Testis (tissue), 5 donors: Measurements from ENCODE around the gene CD40LG. TPM values are rescaled to one million over a fixed set of nuclear protein-coding genes. Genes with fewer than 3 reads are reported as not detected.

ENCODE experiments used
- DNase-seq: peaks from one replicate; pipeline ENCODE4 v3.0.0-alpha.2; 2019
- H3K27ac ChIP-seq, 2 donors: fragments of 200-600 bp; sonication (generic); one replicate each; pipeline ENCODE4 v1.5.1; 2019
- H3K27me3 ChIP-seq: fragments of 200-600 bp; sonication (generic); one replicate; pipeline ENCODE4 v1.5.1; 2019
- H3K36me3 ChIP-seq: fragments of 200-600 bp; sonication (generic); one replicate; pipeline ENCODE4 v1.5.1; 2017; ENCODE audit warnings: low read depth; ENCODE audit errors: missing control alignments
- H3K4me1 ChIP-seq: fragments of 200-600 bp; sonication (generic); one replicate; pipeline ENCODE4 v1.5.1; 2019
- H3K4me3 ChIP-seq, 2 donors: fragments of 200-600 bp; sonication (generic); one replicate each; pipeline ENCODE4 v1.5.1; 2017 to 2019
- H3K9me3 ChIP-seq: fragments of 200-600 bp; sonication (generic); one replicate; pipeline ENCODE4 v1.5.1; 2017
- CTCF ChIP-seq, 3 experiments: fragments of 450-650 bp in 2 of 3; fragments of 200-600 bp in 1 of 3; sonication (generic) in 1 of 3; IDR thresholded peaks; one replicate each; pipeline ENCODE4 v1.5.1; 2016 to 2019; ENCODE audit warnings: antibody characterized with exemption in 3 of 3, mild to moderate bottlenecking in 2 of 3, moderate library complexity in 1 of 3
- POLR2A ChIP-seq: fragments of 450-650 bp; IDR thresholded peaks from one replicate; pipeline ENCODE4 v1.6.1; 2017; ENCODE audit warnings: antibody characterized with exemption, mild to moderate bottlenecking, moderate library complexity
- WGBS, 2 donors: methylation state at CpG; one replicate each; pipeline ENCODE4 v1.1.5; 2018; 5-methylcytosine and 5-hydroxymethylcytosine counted together
- intact Hi-C: fragments of 100-400 bp; cut with DNase I; formaldehyde crosslinking; loops from one replicate; pipeline ENCODE4 v1.15.1; 2023; ENCODE audit warnings: low total_unique reads
- long read RNA-seq, 2 donors: transcript quantifications; one replicate each; lab custom pipeline, GENCODE V29; 2026
- polyA plus RNA-seq: library from polyadenylated mRNA; stranded (reverse); fragments of 350-450 nt; fragmentation: Illumina TruSeq; extraction: RNeasy Lipid Tissue Mini Kit (QIAGEN cat#74804); gene quantifications from one replicate; pipeline ENCODE4 v1.2.3, GENCODE V29; 2014; ENCODE audit warnings: low read depth, low replicate concordance; ENCODE audit not compliant: insufficient read depth
- total RNA-seq, 2 donors: library from RNA; depleted of rRNA; stranded (reverse); fragments of >200 nt; gene quantifications; one replicate each; pipeline ENCODE4 v1.2.3, GENCODE V29; 2016

CD40LG gene
- not detected for total RNA-seq
- polyA plus RNA-seq, result 0.84 TPM
- long read RNA-seq, donor 1, result 0 reads
- long read RNA-seq, donor 2, result 0 reads

GRCh38 chrX:136647677-136648360 lies at the start of gene CD40LG:
CD40LG (plus strand) TSS chrX:136648158; CDS start chrX:136648249, 91 bp downstream.
- no peaks in the 10 kb centered on the region for H3K9me3 ChIP-seq
- H3K4me1 ChIP-seq, result no peaks in the 10 kb centered on the region
- no peak for DNase-seq
- H3K4me3 ChIP-seq, result no peak within 1 kb of the TSS
- no peaks in the 10 kb centered on the region for H3K36me3 ChIP-seq
- TF ChIP-seq CTCF (IDR thresholded peaks at IDR 0.05) (no peak), POLR2A (no peak)
- intact Hi-C loops, result no loop called here
- 90 to 91% methylated on average over 10 of the region's 10 CpGs for WGBS, 2 donors
- H3K27ac ChIP-seq, result no peak within 1 kb of the TSS
- H3K27me3 ChIP-seq, result no peaks in the 10 kb centered on the region

GRCh38 chrX:136598631-136599030 lies 49.3 kb upstream of the CD40LG start:
- H3K27ac ChIP-seq, result no peak overlapping the region
- TF ChIP-seq POLR2A (no peak), CTCF (IDR thresholded peaks at IDR 0.05) (no peak)
- H3K4me1 ChIP-seq, result no peaks in the 10 kb centered on the region
- no peaks in the 10 kb centered on the region for H3K36me3 ChIP-seq
- DNase-seq, result no peak
- WGBS, 2 donors, result 80% methylated on average over 7 to 8 of the region's 8 CpGs
- H3K4me3 ChIP-seq, result no peak overlapping the region
- intact Hi-C loops, result no loop called here
- H3K27me3 ChIP-seq, result no peaks in the 10 kb centered on the region
- H3K9me3 ChIP-seq, result no peaks in the 10 kb centered on the region

- H3K27me3 ChIP-seq, result no peaks in the 10 kb centered on the region
- intact Hi-C loops, result no loop called here
- no peak overlapping the region for H3K27ac ChIP-seq
- no peak for DNase-seq
- WGBS, 2 donors, result 80 to 81% methylated on average over 1 of the region's 1 CpG
- H3K36me3 ChIP-seq, result no peaks in the 10 kb centered on the region
- no peak overlapping the region for H3K4me3 ChIP-seq
- no peaks in the 10 kb centered on the region for H3K9me3 ChIP-seq
- no peaks in the 10 kb centered on the region for H3K4me1 ChIP-seq
- TF ChIP-seq CTCF (IDR thresholded peaks at IDR 0.05) (no peak), POLR2A (no peak)
Observed at GRCh38 chrX:136600059-136600458, 47.9 kb upstream of the CD40LG start.

GRCh38 chrX:136607236-136607635 lies 40.7 kb upstream of the CD40LG start:
- H3K4me3 ChIP-seq, result no peak overlapping the region

More at GRCh38 chrX:136607236-136607635, 40.7 kb upstream of the CD40LG start:
- H3K27ac ChIP-seq, result no peak overlapping the region
- H3K36me3 ChIP-seq, result no peaks in the 10 kb centered on the region
- no peaks in the 10 kb centered on the region for H3K9me3 ChIP-seq
- no peak for TF ChIP-seq CTCF (IDR thresholded peaks at IDR 0.05)
- no peak for TF ChIP-seq POLR2A
- DNase-seq, result no peak
- H3K27me3 ChIP-seq, result no peaks in the 10 kb centered on the region
- 50 to 85% methylated on average over 3 of the region's 3 CpGs for WGBS, 2 donors
- H3K4me1 ChIP-seq, result no peaks in the 10 kb centered on the region
- intact Hi-C loops, result no loop called here
